ENCODE measurements around the gene DOCK4. TPM values are rescaled to one million over a fixed set of nuclear protein-coding genes. Genes with fewer than 3 reads are reported as not detected.

The DOCK4 gene
- total RNA-seq, 1 donor from 2014 or later = 32.2 TPM

GRCh38 chr7:112190120-112190519, 16.1 kb downstream of the DOCK4 start:
- TF ChIP-seq, protein P1, sequence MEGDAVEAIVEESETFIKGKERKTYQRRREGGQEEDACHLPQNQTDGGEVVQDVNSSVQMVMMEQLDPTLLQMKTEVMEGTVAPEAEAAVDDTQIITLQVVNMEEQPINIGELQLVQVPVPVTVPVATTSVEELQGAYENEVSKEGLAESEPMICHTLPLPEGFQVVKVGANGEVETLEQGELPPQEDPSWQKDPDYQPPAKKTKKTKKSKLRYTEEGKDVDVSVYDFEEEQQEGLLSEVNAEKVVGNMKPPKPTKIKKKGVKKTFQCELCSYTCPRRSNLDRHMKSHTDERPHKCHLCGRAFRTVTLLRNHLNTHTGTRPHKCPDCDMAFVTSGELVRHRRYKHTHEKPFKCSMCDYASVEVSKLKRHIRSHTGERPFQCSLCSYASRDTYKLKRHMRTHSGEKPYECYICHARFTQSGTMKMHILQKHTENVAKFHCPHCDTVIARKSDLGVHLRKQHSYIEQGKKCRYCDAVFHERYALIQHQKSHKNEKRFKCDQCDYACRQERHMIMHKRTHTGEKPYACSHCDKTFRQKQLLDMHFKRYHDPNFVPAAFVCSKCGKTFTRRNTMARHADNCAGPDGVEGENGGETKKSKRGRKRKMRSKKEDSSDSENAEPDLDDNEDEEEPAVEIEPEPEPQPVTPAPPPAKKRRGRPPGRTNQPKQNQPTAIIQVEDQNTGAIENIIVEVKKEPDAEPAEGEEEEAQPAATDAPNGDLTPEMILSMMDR (IDR thresholded peaks at IDR 0.05; ENCODE audit: insufficient read depth, low read depth, low read length) = no peak
- no peak for TF ChIP-seq EZH2 (IDR thresholded peaks at IDR 0.05; ENCODE audit: insufficient read depth, low read length)
- H2AFZ ChIP-seq (ENCODE audit: low read depth, low read length) = no peak overlapping the region
- H3K4me1 Mint-ChIP-seq (ENCODE audit: low read depth, unreplicated experiment) = peaks cover 14% of the 10 kb centered on the region
- H3K4me1 ChIP-seq (ENCODE audit: insufficient read depth, low read length) = no peaks in the 10 kb centered on the region
- no peak overlapping the region for H3K4me2 ChIP-seq (ENCODE audit: low read length)
- H3K4me3 ChIP-seq (ENCODE audit: insufficient read depth, low read depth, low read length) = no peak overlapping the region
- H3K9me3 Mint-ChIP-seq (ENCODE audit: unreplicated experiment) = no peaks in the 10 kb centered on the region
- peaks cover 7% of the 10 kb centered on the region for H4K20me1 ChIP-seq (ENCODE audit: insufficient read depth, low read length)
- no peaks in the 10 kb centered on the region for H3K27me3 ChIP-seq (ENCODE audit: insufficient read depth, low read length)
- DNase-seq (ENCODE audit: low read depth) (no peak), FAIRE-seq (no peak)
- no peaks in the 10 kb centered on the region for H3K36me3 Mint-ChIP-seq (ENCODE audit: low read depth, unreplicated experiment)
- H3K9ac ChIP-seq (ENCODE audit: low read length) = no peak overlapping the region
- peaks cover 29% of the 10 kb centered on the region for H3K79me2 ChIP-seq (ENCODE audit: insufficient read depth, low read length)
- no peak overlapping the region for H3K4me3 Mint-ChIP-seq (ENCODE audit: unreplicated experiment)
- H3K27me3 Mint-ChIP-seq (ENCODE audit: low read depth, unreplicated experiment) = no peaks in the 10 kb centered on the region
- H3K9me3 ChIP-seq (ENCODE audit: insufficient read depth, low read depth, low read length) = no peaks in the 10 kb centered on the region
- no peak overlapping the region for H3K27ac ChIP-seq (ENCODE audit: low read depth, low read length)
- H3K27ac Mint-ChIP-seq (ENCODE audit: unreplicated experiment) = no peak overlapping the region
- no peaks in the 10 kb centered on the region for H3K36me3 ChIP-seq (ENCODE audit: insufficient read depth, low read length)

DNA sequence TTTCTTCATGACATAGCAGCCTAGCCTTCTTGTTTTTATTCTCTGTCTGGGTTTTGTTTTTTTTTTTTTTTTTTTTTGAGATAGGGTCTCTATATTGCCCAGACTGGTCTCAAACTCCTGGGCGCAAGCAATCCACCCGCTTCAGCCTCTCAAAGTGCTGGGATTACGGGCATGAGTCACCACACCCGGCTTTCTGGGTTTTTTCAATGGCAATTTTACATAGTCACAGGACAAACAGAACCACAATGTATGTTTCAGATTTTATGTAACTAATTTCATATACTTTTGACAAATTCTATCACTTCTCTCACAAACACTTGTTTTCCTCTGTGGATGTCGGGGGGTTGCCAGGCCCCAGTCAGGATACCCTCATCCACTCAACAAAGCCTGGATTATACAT, 16.5 kb downstream of the DOCK4 start:
- no peak overlapping the region for H2AFZ ChIP-seq (ENCODE audit: low read depth, low read length)
- peaks cover 7% of the 10 kb centered on the region for H4K20me1 ChIP-seq (ENCODE audit: insufficient read depth, low read length)
- no peaks in the 10 kb centered on the region for H3K27me3 ChIP-seq (ENCODE audit: insufficient read depth, low read length)
- peaks cover 29% of the 10 kb centered on the region for H3K79me2 ChIP-seq (ENCODE audit: insufficient read depth, low read length)
- no peak overlapping the region for H3K4me2 ChIP-seq (ENCODE audit: low read length)
- no peaks in the 10 kb centered on the region for H3K9me3 ChIP-seq (ENCODE audit: insufficient read depth, low read depth, low read length)
- FAIRE-seq (no peak), DNase-seq (ENCODE audit: low read depth) (no peak)
- no peak overlapping the region for H3K9ac ChIP-seq (ENCODE audit: low read length)
- H3K27ac ChIP-seq (ENCODE audit: low read depth, low read length) = no peak overlapping the region
- peaks cover 15% of the 10 kb centered on the region for H3K4me1 Mint-ChIP-seq (ENCODE audit: low read depth, unreplicated experiment)
- TF ChIP-seq EZH2 (IDR thresholded peaks at IDR 0.05; ENCODE audit: insufficient read depth, low read length) = no peak
- TF ChIP-seq, protein P1 (IDR thresholded peaks at IDR 0.05; ENCODE audit: insufficient read depth, low read depth, low read length) = no peak
- H3K36me3 Mint-ChIP-seq (ENCODE audit: low read depth, unreplicated experiment) = no peaks in the 10 kb centered on the region
- H3K27me3 Mint-ChIP-seq (ENCODE audit: low read depth, unreplicated experiment) = no peaks in the 10 kb centered on the region
- H3K4me3 Mint-ChIP-seq (ENCODE audit: unreplicated experiment) = no peak overlapping the region
- no peaks in the 10 kb centered on the region for H3K4me1 ChIP-seq (ENCODE audit: insufficient read depth, low read length)
- H3K4me3 ChIP-seq (ENCODE audit: insufficient read depth, low read depth, low read length) = no peak overlapping the region
- H3K9me3 Mint-ChIP-seq (ENCODE audit: unreplicated experiment) = no peaks in the 10 kb centered on the region
- no peaks in the 10 kb centered on the region for H3K36me3 ChIP-seq (ENCODE audit: insufficient read depth, low read length)
- H3K27ac Mint-ChIP-seq (ENCODE audit: unreplicated experiment) = no peak overlapping the region

DNA sequence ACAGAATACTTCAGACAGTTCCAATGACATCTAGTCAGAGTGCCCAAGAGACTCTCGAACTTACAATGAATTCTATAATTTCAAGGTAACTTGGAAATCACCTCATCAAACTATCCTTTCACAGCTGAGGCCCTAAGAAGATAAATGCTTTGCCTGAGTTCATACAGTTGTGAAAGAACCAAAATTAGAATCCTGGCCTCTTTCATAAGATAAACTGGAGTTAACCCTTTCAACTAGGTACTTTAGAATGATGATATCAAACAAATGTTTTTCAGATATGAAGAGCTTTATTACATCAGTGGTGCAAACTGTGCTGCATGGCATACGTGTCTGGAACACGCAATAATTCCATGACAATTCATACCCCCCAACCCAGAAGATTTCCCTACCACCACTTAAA, 17.9 kb downstream of the DOCK4 start:
- Mint-ChIP-seq H3K27ac (ENCODE audit: unreplicated experiment) (no peak overlapping the region), H3K4me1 (ENCODE audit: low read depth, unreplicated experiment) (peaks cover 15% of the 10 kb centered on the region), H3K36me3 (ENCODE audit: low read depth, unreplicated experiment) (no peaks in the 10 kb centered on the region), H3K4me3 (ENCODE audit: unreplicated experiment) (no peak overlapping the region), H3K27me3 (ENCODE audit: low read depth, unreplicated experiment) (no peaks in the 10 kb centered on the region), H3K9me3 (ENCODE audit: unreplicated experiment) (no peaks in the 10 kb centered on the region)
- Histone ChIP-seq H3K27me3 (ENCODE audit: insufficient read depth, low read length) (no peaks in the 10 kb centered on the region), H3K9me3 (ENCODE audit: insufficient read depth, low read depth, low read length) (no peaks in the 10 kb centered on the region), H3K4me3 (ENCODE audit: insufficient read depth, low read depth, low read length) (no peak overlapping the region), H3K4me2 (ENCODE audit: low read length) (no peak overlapping the region), H3K9ac (ENCODE audit: low read length) (no peak overlapping the region), H3K36me3 (ENCODE audit: insufficient read depth, low read length) (no peaks in the 10 kb centered on the region), H3K79me2 (ENCODE audit: insufficient read depth, low read length) (peaks cover 19% of the 10 kb centered on the region), H2AFZ (ENCODE audit: low read depth, low read length) (no peak overlapping the region), H3K4me1 (ENCODE audit: insufficient read depth, low read length) (no peaks in the 10 kb centered on the region), H3K27ac (ENCODE audit: low read depth, low read length) (no peak overlapping the region), H4K20me1 (ENCODE audit: insufficient read depth, low read length) (peaks cover 17% of the 10 kb centered on the region)
- TF ChIP-seq, protein P1 (IDR thresholded peaks at IDR 0.05; ENCODE audit: insufficient read depth, low read depth, low read length) = no peak
- TF ChIP-seq EZH2 (IDR thresholded peaks at IDR 0.05; ENCODE audit: insufficient read depth, low read length) = no peak
- FAIRE-seq (no peak), DNase-seq (ENCODE audit: low read depth) (no peak)
